Mesenteric fat pad (tissue), 1 donor: ENCODE results near the gene CMC4. TPM values are rescaled to one million over a fixed set of nuclear protein-coding genes. Genes with fewer than 3 reads are reported as not detected.

ENCODE experiments used
- DNase-seq: peaks from one replicate; pipeline ENCODE4 v3.0.0-alpha.2; 2020; ENCODE audit warnings: low spot score
- long read RNA-seq: library from polyadenylated mRNA; unstranded; transcript quantifications from one replicate; pipeline ENCODE4 v2.0.0, GENCODE V29; 2020
- total RNA-seq: library from RNA; stranded (reverse); fragmentation: NEBNext Ultra II Directional; extraction: Animal tissue kit (Norgen Biotek cat#: 25700); gene quantifications from one replicate; pipeline ENCODE4 v1.2.1, GENCODE V29; 2021
- donor health status: DM: yes; HTN: yes; CAD: no.

Gene CMC4
- 6.8 TPM for total RNA-seq
- long read RNA-seq, transcript CMC4-202 (3 exons, 1,107 nt), result major isoform, 6 of 7 reads
- long read RNA-seq, partial matches to known transcripts, result 0 of 7 reads
- long read RNA-seq, other reads (novel, unspliced or antisense), result 1 of 7 reads

- DNase-seq, result peak; percentile 94
Measured at GRCh38 chrX:155070975-155071693, at the start of gene CMC4, which contains the start of the genes BRCC3 and MTCP1. TSS of gene CMC4 (minus strand) at chrX:155071136. CDS start at chrX:155064023, 7,113 bp downstream. TSS of gene BRCC3 (plus strand) at chrX:155071508. CDS start at chrX:155071528, 20 bp downstream. TSS of gene MTCP1 (minus strand) at chrX:155071136. CDS start at chrX:155066010, 5,126 bp downstream.

GRCh38 chrX:155115174-155115819 lies 44.4 kb upstream of the CMC4 start:
- no peak for DNase-seq

GRCh38 chrX:155113097-155113496 lies 42.2 kb upstream of the CMC4 start:
- no peak for DNase-seq

- no peak for DNase-seq
Measured at GRCh38 chrX:155112171-155112570, 41.2 kb upstream of the CMC4 start.

GRCh38 chrX:155108427-155108826 lies 37.5 kb upstream of the CMC4 start:
- no peak for DNase-seq

- no peak for DNase-seq
Measured at GRCh38 chrX:155105919-155106318, 35.0 kb upstream of the CMC4 start.

- DNase-seq, result no peak
Measured at GRCh38 chrX:155094468-155095061, 23.6 kb upstream of the CMC4 start.

GRCh38 chrX:155086961-155087735 lies 16.2 kb upstream of the CMC4 start:
- no peak for DNase-seq

- no peak for DNase-seq
Measured at GRCh38 chrX:155086202-155086840, 15.4 kb upstream of the CMC4 start.

GRCh38 chrX:155071694-155072280 lies 851 bp upstream of the CMC4 start:
- no peak for DNase-seq

- DNase-seq, result no peak
Measured at GRCh38 chrX:155070663-155070974, 317 bp downstream of the CMC4 start.

- DNase-seq, result no peak
Measured at GRCh38 chrX:155070038-155070437, 898 bp downstream of the CMC4 start.

GRCh38 chrX:155069414-155069813 lies 1.5 kb downstream of the CMC4 start:
- DNase-seq, result no peak

GRCh38 chrX:155068165-155068564 lies 2.8 kb downstream of the CMC4 start:
- no peak for DNase-seq

- DNase-seq, result no peak
Measured at GRCh38 chrX:155065035-155065734, 5.8 kb downstream of the CMC4 start.

GRCh38 chrX:155061760-155062159 lies 9.2 kb downstream of the CMC4 start:
- DNase-seq, result no peak

- DNase-seq, result no peak
Measured at GRCh38 chrX:155056877-155057792, 13.8 kb downstream of the CMC4 start.

GRCh38 chrX:155056471-155056870 lies 14.5 kb downstream of the CMC4 start:
- DNase-seq, result no peak

GRCh38 chrX:155055494-155055893 lies 15.4 kb downstream of the CMC4 start:
- no peak for DNase-seq
